Bone marrow (tissue), 2 donors: ENCODE results near the gene TCEAL7.
"Not testable (repeated sequence)": the region's sequence is repeated elsewhere in the genome, so short reads cannot be mapped to it uniquely, and the experiment has no call there.

Source experiments
- DNase-seq, 2 donors: peaks; one replicate each; lab custom pipeline; 2025; lab: John Stamatoyannopoulos, UW

The TCEAL7 gene, protein sequence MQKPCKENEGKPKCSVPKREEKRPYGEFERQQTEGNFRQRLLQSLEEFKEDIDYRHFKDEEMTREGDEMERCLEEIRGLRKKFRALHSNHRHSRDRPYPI

DNA sequence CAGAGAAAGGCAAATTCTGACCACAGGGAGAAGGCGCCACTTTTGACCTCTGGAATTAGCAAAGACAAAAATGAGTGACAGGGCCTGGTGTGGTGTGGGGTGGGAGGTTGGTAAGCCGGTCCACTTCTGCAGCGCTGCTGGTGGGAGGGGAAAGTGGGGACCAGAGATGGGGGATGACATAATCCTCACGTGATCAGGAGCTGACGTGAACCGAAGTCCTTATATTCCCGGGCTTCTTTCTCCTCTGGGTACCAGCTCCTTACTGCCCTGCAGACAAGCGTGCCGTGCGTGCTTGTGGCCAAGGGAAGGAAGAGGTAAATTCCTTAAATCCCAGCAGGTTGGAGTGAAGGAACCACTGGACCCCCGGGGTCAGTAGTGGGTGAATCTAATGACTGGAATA lies at the start of gene TCEAL7:
TSS of gene TCEAL7 (plus strand) at position 249 of the 400 bp plus-strand sequence. CDS start 1,165 bp downstream, outside the sequence.
- DNase-seq: no peak

DNA sequence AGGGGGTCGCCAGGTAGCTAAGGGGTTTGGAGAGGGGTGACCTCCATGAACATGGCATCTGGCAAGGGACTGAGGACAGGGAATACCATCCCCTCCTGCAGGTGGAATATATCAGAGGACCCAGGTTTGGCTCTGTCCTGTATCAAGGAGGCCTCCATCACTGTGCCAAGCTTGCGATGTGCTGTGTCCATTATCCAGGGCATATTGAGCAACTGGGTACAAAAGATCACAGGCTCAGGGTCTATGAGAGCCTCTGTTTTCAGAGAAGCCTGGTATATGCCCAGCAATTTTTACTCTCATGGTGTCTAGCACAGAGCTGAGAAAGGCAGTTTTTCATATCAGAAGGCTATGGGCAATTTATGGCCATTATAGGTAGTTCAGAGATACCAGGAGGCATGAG lies 36.9 kb upstream of the TCEAL7 start:
- no peak for DNase-seq

DNA sequence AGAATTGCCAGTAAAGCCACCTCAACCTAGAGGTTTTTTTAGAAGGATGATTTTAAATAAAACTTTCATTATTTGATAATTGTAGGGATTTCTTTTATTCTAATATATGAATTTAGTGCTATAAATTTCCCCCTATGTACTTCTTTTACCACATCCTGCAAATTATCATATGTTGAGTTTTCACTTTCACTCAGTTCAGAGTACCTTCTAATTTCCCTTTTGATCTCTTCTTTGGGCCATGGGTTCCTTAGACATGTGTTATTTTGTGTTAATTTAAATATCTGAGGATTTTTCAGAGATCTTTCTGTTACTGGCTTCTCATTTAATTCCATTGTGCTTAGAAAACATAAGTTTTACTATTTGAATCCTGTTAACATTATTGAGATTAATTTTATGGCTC lies 25.3 kb upstream of the TCEAL7 start:
- DNase-seq: no peak

DNA sequence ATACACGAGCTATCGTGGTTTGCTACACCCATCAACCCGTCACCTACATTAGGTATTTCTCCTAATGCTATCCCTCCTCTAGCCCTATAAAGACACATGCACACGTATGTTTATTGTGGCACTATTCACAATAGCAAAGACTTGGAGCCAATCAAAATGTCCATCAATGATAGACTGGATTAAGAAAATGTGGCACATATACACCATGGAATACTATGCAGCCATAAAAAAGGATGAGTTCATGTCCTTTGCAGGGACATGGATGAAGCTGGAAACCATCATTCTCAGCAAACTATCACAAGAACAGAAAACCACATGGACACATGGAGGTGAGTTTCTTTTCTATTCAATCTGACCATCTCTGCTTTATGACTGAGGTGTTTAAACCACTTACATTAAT lies 24.4 kb upstream of the TCEAL7 start:
- DNase-seq: not testable (repeated sequence)

DNA sequence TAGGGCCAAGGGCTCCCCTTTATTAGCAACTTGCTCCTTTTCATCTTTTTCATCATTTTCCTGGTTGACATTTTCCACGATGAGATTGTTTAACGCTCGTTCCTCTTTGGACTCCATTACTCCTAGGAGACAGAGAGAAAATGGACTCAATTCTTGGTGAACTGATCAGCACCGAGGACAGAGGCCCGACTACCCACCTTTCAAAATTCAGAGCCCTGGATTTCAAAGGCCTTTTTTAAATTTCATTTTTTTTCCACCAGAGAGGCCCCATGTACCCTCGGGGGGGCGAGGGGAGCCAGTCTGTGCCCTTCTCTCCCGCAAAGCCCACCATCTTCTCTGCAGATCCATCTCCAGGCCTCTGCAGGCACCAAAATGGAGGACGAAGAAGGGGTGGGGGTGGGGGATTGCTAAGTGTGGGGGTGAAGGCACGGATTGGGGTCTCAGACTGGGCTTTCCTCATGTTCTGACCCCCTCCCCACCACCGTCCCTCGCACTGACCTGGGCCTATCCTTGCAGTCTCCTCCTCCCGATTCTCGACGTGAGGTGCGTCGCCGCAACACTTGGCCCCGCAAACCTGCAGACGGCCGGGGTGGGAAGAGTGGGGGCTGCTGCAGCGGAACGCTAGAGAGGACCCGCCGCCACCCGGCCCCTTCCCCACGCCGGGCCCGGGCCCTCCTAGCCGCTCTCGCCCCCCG lies 20.0 kb upstream of the TCEAL7 start:
- no peak for DNase-seq

DNA sequence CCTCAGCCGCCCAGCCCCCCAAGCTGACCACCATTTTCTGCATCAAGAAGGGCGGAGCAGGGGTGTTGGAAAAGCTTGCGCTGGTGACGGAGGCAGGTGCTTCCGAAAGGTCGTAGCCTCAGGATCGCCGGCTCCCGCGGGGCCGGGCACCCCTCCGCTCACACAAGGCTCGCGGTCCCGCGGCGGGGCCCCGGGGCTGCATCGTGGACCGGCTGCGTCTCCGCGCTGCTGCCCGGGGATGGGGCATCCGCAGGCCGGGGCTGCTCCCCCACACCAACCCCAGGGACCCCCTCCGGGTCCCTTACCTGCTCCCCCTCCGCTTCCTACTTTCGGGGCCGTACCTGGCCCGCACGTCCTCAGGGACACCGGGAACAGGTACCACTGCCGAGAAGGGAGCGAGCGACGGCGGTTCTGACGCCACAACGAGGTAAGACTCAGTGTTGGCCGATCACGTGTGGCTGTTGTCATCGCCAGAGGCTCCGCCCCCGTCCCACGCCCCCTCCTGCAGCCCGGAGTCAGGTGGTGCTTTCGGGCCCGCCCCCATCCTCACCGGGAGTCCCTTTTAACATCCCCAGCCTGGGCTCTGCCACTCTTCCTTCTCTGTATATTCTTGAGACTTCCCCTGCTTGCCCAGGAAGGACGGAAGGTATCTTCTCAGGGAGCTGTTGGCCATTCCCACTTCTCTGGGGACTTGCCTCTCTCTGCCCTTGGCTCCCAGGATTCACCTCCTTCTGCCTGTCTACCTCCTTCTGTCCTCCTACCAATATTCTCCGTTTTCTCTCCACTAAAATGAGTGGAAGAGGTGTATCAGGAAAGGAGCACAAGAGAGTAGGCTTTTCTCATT lies 19.3 kb upstream of the TCEAL7 start, which contains the start of gene BEX2:
TSS of gene BEX2 (minus strand) at position 436 of the 844 bp plus-strand sequence. CDS start 1,014 bp downstream, outside the sequence.
- DNase-seq: no peak

DNA sequence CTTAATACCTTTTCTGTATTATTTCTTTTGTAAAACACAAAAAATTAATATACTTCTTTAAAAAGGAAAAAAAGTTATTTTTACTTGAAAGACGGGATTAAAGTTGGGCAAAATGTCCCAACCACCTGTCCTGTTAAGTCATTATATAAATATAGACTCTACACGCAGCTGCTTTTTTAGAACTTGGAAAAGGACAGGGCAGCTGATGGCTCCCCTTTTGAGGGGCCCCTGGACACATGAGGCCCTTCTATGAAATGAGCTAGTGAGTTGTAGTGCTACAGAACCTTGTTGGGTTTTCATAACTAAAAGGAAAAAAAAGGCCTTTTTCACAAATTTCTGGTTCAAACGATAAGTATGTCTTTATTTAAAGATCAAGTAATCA lies 18.6 kb upstream of the TCEAL7 start:
- DNase-seq: no peak

DNA sequence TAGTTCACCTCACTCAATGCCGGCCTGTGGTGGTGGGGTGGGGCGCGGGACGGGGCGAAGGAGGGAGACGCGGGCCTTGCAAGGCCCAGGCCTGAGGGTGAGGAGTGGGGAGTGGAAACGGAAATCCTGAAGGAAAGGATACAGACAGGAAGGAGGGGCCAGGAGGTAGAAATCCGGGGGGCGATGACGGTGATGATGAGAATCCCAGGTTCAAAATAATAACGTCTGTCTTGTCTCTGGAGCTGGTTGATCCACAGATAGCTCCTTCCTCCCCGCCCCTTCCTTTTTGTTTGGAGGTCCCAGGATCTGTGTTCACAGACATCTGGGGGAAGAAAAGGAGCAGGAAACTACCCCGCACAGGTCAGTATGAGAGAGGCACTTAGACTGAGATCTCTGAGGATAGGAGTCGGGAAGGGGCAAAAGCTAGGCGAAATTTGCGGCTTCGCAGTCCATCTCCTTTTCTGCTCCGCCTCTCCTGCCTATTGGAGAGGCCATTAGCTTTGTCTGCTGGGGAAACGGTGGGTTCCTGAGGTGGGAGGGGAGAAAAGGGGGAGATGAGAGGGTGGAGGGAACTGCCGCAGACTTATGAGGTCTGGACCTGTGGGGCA lies 746 bp downstream of the TCEAL7 start:
- DNase-seq: no peak

DNA sequence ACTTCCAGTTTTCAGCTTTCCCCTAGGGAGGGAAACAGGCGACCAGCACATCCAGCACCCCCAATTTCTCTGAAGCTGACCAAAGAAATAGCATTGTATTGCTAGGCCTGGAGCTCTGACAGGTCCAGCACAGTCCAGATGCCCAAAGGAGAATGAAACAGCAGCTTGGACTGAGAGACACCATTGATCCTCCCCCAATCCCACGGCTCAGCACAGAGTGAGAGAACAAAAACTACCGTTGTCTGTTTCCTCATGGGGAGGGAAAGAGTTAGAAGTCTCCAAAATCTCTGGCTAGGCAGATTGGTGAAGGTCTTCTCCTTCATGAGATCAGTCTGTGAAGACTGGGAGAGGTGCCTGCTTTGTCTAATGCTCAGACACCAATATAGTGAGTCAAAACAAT lies 8.6 kb downstream of the TCEAL7 start:
- DNase-seq: no peak

DNA sequence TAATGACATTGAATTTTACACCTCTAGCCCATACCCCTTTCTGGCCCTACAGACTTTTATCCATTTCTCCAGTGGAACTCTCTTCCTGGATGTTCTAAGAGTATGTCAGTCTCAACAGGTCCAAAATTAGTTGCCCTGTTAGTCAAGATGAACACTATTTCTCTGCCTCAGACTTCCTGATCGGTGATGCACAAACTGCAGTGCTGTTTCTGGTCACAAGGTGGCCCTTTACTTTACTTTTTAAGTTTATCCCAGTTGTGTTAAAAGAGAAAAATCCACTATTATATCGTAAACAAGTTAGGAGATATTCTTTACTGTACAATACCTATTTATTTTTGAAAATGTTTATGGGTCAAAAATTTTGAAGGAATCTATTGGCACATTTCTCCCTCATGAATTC lies 13.1 kb downstream of the TCEAL7 start:
- DNase-seq: no peak

DNA sequence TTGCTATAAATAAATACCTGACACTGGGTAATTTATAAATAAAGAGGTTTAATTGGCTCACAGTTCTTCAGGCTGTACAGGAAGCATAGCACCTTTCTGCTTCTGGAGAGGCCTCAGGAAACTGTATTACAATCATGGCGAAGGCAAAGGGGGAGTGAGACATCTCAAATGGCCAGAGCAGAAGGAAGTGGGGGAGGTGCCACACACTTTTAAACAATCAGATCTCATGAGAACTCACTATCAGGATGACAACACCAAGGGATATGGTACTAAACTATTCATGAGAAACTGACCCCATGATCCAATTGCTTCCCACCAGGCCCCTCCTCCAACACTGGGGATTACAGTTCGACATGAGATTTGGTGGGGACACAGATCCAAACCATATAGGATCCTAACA lies 14.6 kb downstream of the TCEAL7 start:
- DNase-seq: no peak

DNA sequence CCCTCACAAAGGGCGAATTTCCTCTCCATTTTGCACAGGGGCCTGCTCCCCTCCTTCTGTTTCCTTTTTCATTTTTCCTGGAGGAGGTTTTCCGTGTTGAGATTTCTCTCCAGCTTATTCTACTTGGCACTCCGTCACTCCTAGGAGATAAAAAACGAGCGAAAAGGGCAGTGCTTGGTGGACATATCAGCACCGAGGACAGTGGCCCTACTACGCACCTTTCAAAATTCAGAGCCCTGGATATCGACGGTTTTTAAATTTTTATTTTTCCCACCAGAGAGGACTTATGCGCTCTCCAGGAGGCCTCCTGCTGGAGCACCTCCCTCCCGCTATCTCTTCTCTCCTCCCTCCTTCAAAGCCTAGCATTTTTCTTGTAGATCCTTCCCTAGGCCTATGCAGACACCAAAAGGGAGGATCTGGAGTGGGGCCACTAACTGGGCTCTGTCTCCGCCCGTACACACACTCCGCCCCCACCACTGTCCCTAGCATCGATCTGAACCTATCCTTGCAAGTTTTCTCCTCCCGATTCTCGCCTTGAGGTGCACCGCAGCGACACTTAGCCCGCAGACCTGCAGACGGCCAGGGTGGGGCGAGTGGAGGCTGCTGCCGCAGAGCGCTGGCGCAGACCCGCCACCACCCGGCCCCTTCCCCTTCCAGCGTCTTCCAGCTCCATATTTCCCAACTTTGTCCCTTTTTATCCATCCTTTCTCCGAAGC lies 17.8 kb downstream of the TCEAL7 start:
- no peak for DNase-seq

DNA sequence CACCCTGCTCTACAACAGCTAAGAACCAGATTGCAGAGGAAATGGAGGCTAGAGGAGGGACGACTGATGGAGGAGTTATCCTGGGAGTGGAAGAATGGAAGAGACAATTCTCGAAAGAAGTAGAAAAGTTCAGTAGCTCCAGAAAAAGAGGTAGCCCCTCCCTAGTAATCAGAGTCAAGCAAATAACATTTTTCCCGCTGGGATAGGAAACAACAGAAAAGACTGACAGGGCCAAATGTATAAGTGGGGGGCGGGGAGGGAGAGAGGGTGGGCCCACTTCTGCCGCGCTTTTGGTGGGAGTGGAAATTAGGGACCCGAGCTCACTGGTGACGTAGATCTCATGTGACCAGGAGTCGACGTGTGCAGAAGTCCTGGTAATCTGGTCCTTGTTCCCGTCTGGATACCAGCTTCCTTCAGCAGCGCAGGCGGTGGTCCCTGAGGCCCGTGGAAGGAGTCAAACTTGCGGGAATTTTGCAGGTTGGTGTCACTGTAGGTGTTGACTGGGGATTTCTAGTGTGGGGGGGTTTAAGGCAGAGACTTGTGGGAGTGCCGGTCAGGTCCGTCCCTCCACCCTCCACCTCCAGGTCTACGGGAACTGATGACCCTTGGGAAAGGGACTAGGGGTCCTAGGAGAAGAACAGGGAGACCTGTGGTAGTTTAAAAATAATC lies 26.2 kb downstream of the TCEAL7 start, which contains the start of gene TCEAL9:
TSS of gene TCEAL9 (plus strand) at position 377 of the 669 bp plus-strand sequence. CDS start 1,179 bp downstream, outside the sequence.
- no peak for DNase-seq

DNA sequence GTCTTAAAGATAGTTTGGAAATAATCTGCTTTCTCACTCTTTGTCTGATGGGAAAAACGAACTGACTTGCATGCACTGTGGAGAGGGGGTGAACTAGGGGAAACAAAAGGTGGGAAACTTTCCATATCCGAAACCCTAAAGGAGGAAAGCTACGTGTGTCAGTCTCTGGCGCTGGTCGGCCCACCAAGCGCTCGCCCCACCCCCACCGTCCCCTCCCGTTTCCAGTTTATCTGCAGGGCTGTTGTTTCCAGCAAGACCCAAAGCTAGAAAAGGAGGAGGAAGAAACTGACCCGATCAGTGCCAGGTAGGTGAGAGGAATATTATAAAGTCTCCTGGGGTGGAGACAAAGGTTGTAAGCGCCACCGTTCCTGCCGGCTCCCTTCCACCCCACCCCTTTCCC lies 26.8 kb downstream of the TCEAL7 start:
- DNase-seq: no peak

DNA sequence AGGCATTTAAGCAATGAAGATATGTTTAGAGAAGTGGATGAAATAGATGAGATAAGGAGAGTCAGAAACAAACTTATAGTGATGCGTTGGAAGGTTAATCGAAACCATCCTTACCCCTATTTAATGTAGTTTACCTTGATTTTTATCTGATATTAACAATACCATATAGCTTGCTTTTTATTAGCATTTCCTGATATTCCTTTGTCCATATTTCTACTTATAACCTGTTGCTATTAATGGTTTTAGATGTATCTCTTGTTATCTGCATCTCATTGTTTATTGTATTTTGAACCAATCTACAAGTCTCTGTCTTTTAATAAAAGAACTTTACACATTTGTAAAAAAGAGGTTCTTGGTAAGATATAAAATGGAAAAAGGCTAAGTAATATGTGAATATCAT lies 27.8 kb downstream of the TCEAL7 start:
- no peak for DNase-seq

DNA sequence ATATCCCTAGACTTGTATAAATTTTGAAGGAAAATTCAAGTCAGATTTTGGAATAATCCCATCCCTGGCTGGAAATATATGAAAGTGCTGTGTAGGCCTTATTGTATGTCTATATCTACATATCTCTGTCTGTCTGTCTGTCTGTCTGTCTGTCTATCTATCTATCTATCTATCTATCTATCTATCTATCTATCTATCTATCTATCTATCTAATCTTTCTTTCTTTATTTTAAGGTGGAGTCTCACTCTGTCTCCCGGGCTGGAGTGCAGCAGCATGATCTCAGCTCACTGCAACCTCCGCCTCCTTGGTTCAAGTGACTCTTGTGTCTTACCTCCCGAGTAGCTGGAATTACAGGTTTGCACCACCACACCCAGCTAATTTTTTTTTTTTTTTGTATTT lies 29.6 kb downstream of the TCEAL7 start:
- not testable (repeated sequence) for DNase-seq

DNA sequence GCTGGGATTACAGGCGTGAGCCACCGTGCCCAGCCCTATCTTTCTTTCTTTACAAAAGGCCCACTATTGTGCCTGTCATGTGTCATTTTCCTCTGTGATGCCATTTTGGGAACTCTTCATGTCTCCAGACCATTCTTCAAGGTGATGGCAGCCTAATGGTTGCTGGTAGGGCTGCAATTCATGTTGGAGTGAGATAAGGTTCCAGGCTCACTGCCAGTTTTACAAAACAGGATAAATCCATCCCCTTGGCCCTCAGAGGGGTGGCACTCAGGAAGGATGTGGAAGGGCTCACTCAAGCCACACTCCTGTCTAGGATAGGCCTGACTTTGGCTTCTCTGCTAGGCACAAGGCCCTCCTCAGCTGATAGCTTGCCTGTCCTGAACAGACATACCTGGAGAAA lies 30.1 kb downstream of the TCEAL7 start:
- no peak for DNase-seq

DNA sequence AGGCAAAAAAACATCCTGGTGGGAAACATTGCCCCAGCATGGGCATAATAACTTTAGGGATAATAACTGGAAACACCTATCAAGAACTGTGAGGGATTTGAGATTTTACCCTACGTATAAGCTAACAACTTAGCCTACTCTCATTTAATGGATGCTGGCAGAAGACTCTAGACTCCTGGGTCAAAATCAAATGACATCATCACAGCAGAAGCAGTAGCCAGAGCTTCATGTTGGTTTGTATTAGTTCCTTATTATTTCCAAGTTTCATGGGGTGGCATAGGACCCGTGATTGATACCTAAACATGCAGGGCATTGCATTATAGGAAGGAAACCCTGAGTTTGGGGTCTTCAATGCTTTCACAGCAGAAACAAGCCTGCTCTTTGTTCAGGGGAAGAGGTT lies 30.9 kb downstream of the TCEAL7 start:
- DNase-seq: no peak

DNA sequence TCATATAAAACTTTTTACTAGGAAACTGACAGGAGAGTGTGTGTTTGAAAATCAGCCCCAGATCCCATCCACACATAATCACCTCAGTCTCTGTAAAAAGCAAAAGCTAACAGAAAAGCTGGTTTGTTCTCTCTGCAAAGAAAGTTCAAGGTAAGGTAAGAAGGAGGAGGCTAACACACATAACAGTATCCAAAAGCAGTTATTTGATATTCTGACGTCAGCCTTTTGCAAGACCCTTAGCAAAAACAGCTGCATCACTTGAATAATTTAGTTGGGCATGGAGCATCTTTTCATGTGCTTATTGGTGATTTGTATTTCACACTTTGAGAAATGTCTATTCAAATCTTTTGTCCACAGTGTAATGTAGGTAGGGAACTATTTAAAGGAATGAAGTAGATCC lies 31.8 kb downstream of the TCEAL7 start:
- DNase-seq: no peak

DNA sequence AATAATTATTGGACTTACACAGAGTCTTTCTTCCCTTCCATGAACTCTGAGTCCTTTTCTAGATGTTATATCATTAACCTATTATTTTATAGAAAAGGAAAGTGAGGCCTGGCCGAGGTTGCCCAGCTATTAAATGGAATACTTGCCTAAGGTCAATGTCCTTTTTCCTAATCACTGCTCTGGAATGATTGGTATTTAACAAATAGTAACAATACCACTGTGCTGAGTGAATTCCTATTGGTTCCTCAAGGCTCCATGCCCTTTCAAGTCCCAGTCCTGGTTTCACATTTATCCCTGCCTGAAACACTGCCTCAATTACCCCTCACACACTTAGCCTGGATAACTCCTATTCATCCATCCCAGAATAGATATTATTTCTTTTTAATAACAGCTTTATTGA lies 32.4 kb downstream of the TCEAL7 start:
- DNase-seq: no peak

DNA sequence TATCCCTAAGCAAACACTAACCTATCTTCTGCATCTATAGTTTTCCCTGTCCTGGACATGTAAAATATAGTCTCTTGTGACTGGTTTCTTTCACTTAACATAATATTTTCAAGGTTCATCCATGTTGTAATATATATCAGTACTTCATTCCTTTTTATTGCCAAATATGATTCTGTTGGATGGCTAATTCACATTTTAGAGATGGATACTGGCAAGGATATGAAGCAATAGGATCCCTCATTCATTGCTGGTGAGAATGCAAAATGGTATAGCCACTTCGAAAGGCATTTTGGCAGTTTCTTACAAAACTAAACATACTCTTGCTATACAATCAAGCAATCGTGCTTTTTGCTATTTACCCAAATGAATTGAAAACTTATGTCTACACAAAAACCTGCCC lies 33.0 kb downstream of the TCEAL7 start:
- no peak for DNase-seq
